HEK293T (cell line): ENCODE measurements around the gene KLK10.

ENCODE experiments used
- ARNT ChIP-seq: fragments of 450-650 bp; IDR thresholded peaks from 2 replicates; pipeline ENCODE4 v1.6.1; 2017; ENCODE audit warnings: mild to moderate bottlenecking
- BHLHE40 ChIP-seq: fragments of 450-650 bp; IDR thresholded peaks from 2 replicates; pipeline ENCODE4 v1.6.1; 2016; ENCODE audit warnings: mild to moderate bottlenecking, moderate library complexity, borderline replicate concordance
- ELF4 ChIP-seq: fragments of 450-650 bp; IDR thresholded peaks from 2 replicates; pipeline ENCODE4 v1.6.1; 2017; ENCODE audit warnings: antibody characterized with exemption
- FOXA1 ChIP-seq: fragments of 450-650 bp; IDR thresholded peaks from 2 replicates; pipeline ENCODE4 v1.6.1; 2016; ENCODE audit warnings: mild to moderate bottlenecking
- FOXK2 ChIP-seq: fragments of 450-650 bp; IDR thresholded peaks from 2 replicates; pipeline ENCODE4 v1.6.1; 2016; ENCODE audit warnings: mild to moderate bottlenecking
- FOXM1 ChIP-seq: fragments of 450-650 bp; IDR thresholded peaks from 2 replicates; pipeline ENCODE4 v1.6.1; 2017; ENCODE audit warnings: mild to moderate bottlenecking, borderline replicate concordance
- HDGF ChIP-seq: fragments of 450-650 bp; IDR thresholded peaks from 2 replicates; pipeline ENCODE4 v1.6.1; 2017; ENCODE audit warnings: antibody characterized with exemption, borderline replicate concordance
- L3MBTL2 ChIP-seq: fragments of 450-650 bp; conservative IDR thresholded peaks from 2 replicates; pipeline ENCODE4 v1.6.1; 2016; ENCODE audit warnings: mild to moderate bottlenecking
- LEF1 ChIP-seq: fragments of 450-650 bp; IDR thresholded peaks from 2 replicates; pipeline ENCODE4 v1.6.1; 2017; ENCODE audit warnings: mild to moderate bottlenecking, borderline replicate concordance
- NFRKB ChIP-seq: fragments of 450-650 bp; IDR thresholded peaks from 2 replicates; pipeline ENCODE4 v1.6.1; 2016; ENCODE audit warnings: mild to moderate bottlenecking, moderate library complexity
- PKNOX1 ChIP-seq: fragments of 450-650 bp; IDR thresholded peaks from 2 replicates; pipeline ENCODE4 v1.6.1; 2016
- SP1 ChIP-seq: fragments of 450-650 bp; IDR thresholded peaks from 2 replicates; pipeline ENCODE4 v1.6.1; 2017
- SUZ12 ChIP-seq: fragments of 450-650 bp; IDR thresholded peaks from 2 replicates; pipeline ENCODE4 v1.6.1; 2016; ENCODE audit warnings: mild to moderate bottlenecking
- TARDBP ChIP-seq: fragments of 450-650 bp; IDR thresholded peaks from 2 replicates; pipeline ENCODE4 v1.6.1; 2016

- TF ChIP-seq HDGF (no peak), FOXM1 (no peak), NFRKB (no peak), PKNOX1 (no peak), ELF4 (no peak), TARDBP (no peak), FOXA1 (no peak), ARNT (no peak), SP1 (no peak), FOXK2 (no peak), BHLHE40 (no peak), L3MBTL2 (no peak), LEF1 (no peak), SUZ12 (no peak)
Observed at GRCh38 chr19:51065221-51065960, 45.9 kb upstream of the KLK10 start.
